Frontal cortex (tissue), 4 donors: ENCODE data around the gene PGA3. TPM values are rescaled to one million over a fixed set of nuclear protein-coding genes. Genes with fewer than 3 reads are reported as not detected.
"Not testable (repeated sequence)": the region's sequence is repeated elsewhere in the genome, so short reads cannot be mapped to it uniquely, and the experiment has no call there.

Experiments used
- DNase-seq, 2 donors: peaks; one replicate each; pipeline ENCODE4 v3.0.0; 2012; ENCODE audit warnings: low spot score in 2 of 2
- FAIRE-seq: peaks from 2 replicates; lab custom pipeline; 2012; peaks lifted over from hg19 to GRCh38; lab: Jason Lieb, UNC
- total RNA-seq: library from RNA; depleted of rRNA; stranded (reverse); fragments of >200 nt; gene quantifications from one replicate; pipeline ENCODE4 v1.2.3, GENCODE V29; 2014
- donor health status: control.
- donor health status: control.
- donor health status: control.

The PGA3 gene
- total RNA-seq, 1 donor from 2014 or later = not detected

- not testable (repeated sequence) for DNase-seq, FAIRE-seq
Observed at GRCh38 chr11:61240875-61241274, 37.6 kb downstream of the PGA3 start, which contains the start of gene PGA5. Gene PGA5 (plus strand): TSS chr11:61241175. CDS start chr11:61241227, 52 bp downstream.

DNA sequence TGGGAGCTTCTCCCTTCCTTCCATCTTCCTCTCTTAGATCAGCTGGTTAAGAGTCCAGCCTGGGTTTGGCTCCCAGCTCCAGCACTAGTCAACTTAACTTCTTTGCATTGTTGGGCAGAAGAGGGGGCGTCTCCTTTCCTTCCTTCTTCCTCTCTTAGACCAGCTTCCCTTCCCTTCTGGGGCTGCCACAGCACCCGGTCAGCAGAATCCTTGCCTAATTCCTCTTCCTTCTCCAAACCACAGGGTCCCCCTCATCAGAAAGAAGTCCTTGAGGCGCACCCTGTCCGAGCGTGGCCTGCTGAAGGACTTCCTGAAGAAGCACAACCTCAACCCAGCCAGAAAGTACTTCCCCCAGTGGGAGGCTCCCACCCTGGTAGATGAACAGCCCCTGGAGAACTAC, 38.2 kb downstream of the PGA3 start:
- not testable (repeated sequence) for DNase-seq, FAIRE-seq

- DNase-seq, FAIRE-seq: not testable (repeated sequence)
Observed at GRCh38 chr11:61245284-61245964, 42.1 kb downstream of the PGA3 start.

DNA sequence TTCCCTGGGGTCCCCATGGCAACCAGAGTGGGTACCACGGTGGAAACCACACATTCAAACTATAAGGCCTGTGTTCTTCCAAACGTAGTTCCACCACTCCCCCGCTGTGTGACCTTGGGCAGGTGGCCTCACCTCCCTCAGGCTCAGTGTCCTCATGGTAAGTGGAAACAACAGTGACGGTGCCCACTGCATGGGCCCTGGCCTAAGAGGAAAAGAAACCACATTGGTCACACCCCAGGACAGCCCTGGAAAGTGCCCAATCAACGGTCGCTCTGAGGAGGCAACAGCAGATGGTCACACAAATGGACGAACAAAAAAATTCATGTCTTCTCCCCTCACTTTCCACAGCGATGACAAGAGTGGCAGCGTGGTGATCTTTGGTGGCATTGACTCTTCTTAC, 44.8 kb downstream of the PGA3 start:
- not testable (repeated sequence) for DNase-seq, FAIRE-seq

- not testable (repeated sequence) for FAIRE-seq, DNase-seq
Observed at GRCh38 chr11:61249201-61249600, 45.9 kb downstream of the PGA3 start.

- FAIRE-seq, DNase-seq: not testable (repeated sequence)
Observed at GRCh38 chr11:61250796-61251765, 47.8 kb downstream of the PGA3 start.

GRCh38 chr11:61252332-61252731, 49.0 kb downstream of the PGA3 start:
- not testable (repeated sequence) for FAIRE-seq

GRCh38 chr11:61254403-61255025, 51.2 kb downstream of the PGA3 start:
- FAIRE-seq = no peak

More at GRCh38 chr11:61252332-61252731, 49.0 kb downstream of the PGA3 start:
- not testable (repeated sequence) for DNase-seq

GRCh38 chr11:61256710-61257482, 53.6 kb downstream of the PGA3 start:
- DNase-seq (no peak), FAIRE-seq (no peak)

More at GRCh38 chr11:61254403-61255025, 51.2 kb downstream of the PGA3 start:
- DNase-seq = peak; percentile 48 to 78

DNA sequence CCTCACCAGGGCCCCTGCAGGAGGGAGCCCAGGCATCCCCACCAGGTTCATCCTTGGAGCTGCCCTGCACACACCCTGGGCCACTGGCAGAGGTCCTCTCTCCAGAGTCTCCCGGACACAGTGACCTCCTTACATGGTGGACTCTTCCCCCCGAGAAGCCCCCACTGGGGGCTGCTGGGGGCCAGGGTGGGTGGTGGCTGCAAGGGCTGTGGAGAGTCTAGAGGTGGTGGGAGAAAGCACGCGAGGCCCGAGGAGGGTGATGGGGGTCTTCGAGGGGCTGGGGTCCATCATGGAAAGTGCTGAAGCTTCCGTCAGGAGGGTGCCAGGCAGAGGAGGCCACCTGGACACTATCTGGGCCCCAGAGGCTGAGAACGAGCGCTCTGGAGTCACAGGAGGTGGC, 55.2 kb downstream of the PGA3 start:
- DNase-seq (no peak), FAIRE-seq (no peak)

DNA sequence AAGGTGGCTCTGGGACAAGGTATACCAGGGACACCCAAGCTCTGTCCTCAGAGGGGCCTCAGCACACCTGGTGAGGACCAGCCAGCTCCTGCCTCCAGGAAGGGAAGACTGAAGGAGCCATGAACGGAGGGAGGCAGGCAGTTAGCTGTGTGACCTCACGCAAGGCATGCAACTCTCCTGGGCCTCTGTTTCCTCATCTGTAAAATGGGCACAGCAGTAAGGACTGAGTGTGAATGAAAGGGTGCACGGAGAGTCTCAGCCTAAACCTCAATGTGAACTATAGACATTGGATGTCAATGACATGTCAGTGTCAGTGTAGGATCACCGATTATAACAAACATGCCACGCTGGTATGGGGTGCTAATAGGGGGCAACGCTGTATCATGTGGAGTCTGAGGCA, 56.0 kb downstream of the PGA3 start:
- DNase-seq (no peak), FAIRE-seq (no peak)

Other genes starting within 250 kb of the PGA3 start
- gene CD6, start 231.8 kb upstream of the PGA3 start, total RNA-seq = 0.82 TPM
- not detected for gene CD5, start 101.0 kb upstream of the PGA3 start, total RNA-seq
- gene VPS37C, start 42.1 kb upstream of the PGA3 start, total RNA-seq = 4.5 TPM
- gene PGA4, start 18.8 kb downstream of the PGA3 start, total RNA-seq = 0.82 TPM
- gene PGA5, start 37.7 kb downstream of the PGA3 start, total RNA-seq = 0.82 TPM
- gene VWCE, start 91.8 kb downstream of the PGA3 start, total RNA-seq = 2.0 TPM
- 223 TPM for gene DDB1, start 129.6 kb downstream of the PGA3 start, total RNA-seq
- 7.7 TPM for gene TKFC, start 129.7 kb downstream of the PGA3 start, total RNA-seq
- gene CYB561A3, start 158.4 kb downstream of the PGA3 start, total RNA-seq = 4.9 TPM
- gene TMEM138, start 158.9 kb downstream of the PGA3 start, total RNA-seq = 28.5 TPM
- 10.2 TPM for gene TMEM216, start 189.1 kb downstream of the PGA3 start, total RNA-seq
- gene CPSF7, start 226.5 kb downstream of the PGA3 start, total RNA-seq = 15.5 TPM
- gene SDHAF2, start 226.6 kb downstream of the PGA3 start, total RNA-seq = 68.5 TPM